Activated CD8-positive, alpha-beta memory T cell treated with anti-CD3 and anti-CD28 coated beads for 24 hours (primary cell): ENCODE data around the gene PRSS56.

Experiments used
- DNase-seq: peaks from one replicate; pipeline ENCODE4 v3.0.0-alpha.2; 2020

Gene PRSS56

GRCh38 chr2:232519581-232520438 lies at the start of gene PRSS56:
Gene PRSS56 (plus strand): TSS chr2:232520388. CDS start chr2:232520599, 211 bp downstream.
- no peak for DNase-seq

DNA sequence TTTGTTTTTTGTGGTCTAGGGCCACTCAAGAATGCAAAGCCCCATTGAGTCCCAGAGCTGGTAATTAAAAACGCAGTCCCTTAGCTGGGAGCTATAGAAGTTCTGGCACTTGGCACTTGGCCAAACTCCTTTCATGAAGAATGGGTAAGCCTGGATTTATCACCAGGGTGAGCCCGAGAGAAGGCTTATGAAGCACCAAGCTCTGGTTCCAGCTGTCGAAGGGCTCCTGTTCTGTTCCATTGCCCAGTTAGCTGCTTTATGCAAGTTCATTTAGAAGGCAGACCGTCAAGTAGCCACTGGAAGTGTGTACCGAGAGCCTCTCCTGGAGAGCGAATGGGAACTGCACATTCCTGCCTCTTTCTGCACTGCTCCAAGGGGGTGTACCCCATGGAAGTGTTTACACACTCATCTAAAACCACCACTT lies 46.7 kb upstream of the PRSS56 start:
- DNase-seq: no peak

- DNase-seq: no peak
Observed at GRCh38 chr2:232476045-232476444, 44.1 kb upstream of the PRSS56 start.

GRCh38 chr2:232476791-232477190 lies 43.4 kb upstream of the PRSS56 start:
- no peak for DNase-seq

DNA sequence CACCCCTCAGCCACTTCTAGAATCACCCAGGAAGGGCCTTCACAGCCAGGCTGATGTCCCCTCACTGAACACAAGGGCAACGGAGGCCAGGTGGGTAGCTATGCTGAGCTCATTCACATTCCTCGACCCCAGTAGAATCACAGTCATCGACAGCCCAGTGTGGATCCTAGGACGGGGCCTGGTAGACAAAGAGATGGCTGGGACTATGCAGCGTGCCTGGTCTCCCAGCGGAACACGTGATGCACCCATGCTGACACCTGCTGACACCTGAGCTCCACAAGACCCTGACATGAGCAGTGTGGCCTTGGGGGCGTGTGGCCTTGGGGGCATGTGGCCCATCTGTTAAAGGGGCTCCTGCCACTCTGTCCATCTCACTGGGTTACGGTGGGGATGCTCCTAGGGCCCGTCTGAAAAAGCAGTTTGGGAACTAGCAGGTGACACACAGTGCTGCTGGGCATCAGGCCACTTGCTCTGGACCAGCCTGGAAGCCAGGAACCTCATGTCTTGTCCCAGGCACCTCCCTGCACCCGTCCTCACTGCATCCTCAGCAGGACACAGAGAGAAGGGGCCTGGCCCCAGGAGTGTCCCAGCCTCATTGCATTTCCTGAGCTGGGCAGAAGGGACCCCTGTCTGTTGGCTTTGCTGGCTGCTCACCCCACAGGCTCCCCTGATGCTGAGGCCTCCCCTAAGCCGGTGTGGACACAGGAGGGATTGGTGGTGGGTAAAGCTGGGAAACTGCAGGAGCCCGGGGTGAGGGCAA lies 42.3 kb upstream of the PRSS56 start:
- DNase-seq: no peak

DNA sequence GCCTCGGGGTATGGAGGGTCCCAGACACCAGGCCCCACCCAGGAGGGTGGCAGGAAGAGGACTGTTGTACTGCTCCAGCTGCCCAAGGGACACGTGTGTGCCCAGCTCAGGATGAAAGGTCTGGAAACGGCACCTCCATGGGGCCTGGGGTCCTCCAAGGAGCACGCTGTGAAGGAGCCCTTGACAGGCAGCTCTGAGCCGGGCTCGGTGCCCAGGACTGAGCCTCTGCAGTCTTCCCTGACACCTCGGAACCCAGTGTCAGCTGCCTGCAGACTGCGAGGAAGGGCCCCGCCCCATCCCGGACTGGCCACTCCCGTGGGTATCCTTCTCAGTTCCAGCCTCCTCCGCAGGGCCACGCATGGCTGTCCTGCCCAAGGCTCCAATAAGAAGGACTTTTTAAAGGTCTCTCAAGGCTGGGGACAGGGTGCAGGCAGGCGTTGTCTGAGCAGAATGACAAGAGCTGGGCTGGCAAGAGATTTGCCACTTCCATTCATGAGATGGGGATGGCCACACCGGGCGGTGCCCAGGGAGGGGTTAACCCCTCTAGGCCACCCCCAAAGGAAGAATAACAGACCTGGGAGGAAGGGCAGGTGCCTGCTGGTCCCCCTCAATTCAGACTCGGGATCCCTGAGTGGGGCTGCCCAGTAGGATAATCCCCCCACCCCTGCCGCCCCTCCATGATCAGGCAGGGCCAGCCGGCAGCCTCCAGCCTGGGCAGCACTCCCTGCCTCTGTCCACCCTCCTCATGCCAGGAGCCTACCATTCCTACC lies 41.4 kb upstream of the PRSS56 start:
- no peak for DNase-seq

DNA sequence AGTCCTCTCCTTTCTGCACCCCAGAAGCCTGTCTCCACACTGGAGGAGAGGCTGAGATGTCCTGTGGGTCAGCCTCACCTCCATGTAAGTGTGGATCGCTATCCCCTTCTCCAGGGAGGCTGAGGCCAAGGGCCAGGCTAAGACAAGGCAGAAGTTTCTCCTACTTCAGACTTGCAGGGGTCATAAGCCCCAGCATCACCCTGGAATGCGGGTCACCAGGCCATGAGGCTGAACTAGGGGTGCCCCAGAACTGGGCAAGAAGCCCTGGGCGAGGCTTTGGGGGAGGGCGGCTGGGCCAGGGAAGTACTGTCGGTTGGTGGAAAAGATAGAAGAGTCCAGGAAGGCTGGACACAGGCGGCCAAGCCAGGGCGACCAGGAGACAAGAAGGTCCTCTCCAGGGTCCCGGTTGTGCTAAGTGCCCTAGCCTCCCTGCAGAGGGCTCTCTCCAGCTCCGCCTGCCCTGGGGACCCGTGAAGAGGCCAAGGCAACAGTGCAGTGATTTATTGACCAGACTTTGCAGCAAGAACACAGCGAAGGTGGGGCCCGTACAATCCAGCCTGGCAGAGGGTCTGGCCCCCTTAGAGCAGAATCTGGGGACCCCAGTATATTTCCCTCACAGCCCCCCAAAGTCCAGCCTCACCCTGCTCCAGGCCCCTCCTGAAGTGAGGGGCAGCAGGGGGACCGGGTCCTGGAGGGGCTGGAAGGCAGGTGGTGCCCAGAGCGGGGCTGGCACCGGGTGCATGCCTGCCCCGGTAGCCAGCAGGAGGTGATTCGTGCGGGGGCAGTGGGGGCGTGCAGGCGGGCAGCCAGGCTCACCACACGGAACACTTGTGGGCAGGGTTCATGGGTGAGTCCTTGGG lies 40.6 kb upstream of the PRSS56 start:
- DNase-seq: no peak

DNA sequence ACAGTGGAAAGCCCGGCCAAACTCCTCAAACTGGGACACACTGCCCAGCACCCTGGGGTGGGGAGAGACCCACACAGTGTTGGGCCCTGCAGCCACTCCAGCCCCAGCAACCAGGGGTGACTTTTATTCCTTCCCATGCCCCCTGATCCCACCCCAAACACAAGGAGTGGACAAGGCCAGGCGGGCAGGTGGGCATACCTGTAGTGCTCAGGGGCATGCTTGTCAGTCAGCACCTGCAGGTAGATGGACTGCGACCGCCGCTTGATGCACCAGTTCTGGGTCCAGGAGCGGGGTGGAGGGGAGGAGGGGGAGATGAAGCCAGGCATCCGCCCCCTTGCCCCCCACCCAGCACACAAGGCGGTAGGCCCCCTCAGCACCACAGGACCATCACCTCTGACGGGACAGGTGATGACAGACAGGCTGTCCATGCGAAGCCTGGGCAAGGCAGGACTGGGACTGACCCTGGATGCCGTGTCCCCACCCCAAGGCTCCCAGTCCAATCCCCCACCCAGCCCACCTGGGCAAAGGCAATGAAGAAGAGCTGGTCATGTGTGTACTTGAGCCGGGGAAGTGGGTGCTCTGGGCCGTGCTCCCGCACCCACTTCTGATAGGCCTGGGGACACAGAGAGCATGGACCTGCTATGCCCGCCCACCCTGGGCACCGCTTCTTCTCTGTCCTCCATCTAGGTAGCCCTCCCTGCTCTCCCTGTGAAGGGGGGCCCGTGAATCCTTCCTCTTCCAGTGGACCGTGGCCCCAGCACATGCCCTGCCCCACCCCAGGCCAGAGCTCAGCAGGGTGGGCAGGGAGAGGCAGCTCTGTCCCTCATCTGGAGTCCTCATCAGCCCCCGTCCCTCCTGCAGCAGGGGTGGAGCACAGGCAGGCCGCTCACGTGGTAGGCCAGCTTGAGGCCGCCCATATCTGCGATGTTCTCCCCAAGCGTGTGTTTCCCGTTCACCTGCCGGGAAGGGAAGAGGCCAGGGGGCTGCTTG lies 39.7 kb upstream of the PRSS56 start:
- DNase-seq: no peak

DNA sequence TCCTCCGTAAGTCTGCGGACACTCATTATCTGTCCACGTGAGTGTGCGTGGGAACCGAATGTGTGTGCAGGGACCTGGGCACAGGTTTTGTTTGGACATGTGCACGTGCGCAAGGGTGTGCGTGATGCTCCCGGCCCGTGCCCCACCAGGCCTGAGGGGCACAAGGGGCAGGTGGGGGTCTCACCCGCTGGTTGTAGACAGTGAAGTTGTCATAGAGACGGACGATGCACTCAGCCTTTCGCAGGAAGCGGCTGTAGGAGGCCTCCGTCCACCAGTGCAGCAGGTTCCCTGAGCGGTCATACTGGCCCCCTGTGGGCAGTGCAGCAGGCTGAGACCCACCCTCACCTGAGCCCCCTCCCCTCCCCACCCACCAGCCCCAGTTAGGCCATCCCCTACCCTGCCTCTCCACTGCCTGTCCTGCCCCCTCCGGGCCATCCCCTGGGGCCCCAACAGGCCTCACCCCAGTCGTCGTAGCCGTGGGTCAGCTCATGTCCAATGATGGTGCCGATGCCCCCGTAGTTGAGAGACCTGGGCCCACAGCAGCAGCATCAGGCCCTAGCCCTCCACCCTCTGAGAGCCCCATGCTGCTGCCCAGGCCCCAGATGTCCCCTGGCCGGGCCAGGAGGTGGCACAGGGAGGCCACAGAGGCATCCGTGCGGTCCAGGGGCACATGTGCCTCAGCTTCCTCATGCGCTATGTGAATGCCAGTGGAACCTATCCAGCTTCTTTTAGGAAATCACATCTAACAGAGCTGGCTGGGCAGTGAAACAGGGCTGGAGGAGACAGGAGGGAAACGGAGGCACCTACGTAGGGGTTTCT lies 38.7 kb upstream of the PRSS56 start:
- DNase-seq: no peak

DNA sequence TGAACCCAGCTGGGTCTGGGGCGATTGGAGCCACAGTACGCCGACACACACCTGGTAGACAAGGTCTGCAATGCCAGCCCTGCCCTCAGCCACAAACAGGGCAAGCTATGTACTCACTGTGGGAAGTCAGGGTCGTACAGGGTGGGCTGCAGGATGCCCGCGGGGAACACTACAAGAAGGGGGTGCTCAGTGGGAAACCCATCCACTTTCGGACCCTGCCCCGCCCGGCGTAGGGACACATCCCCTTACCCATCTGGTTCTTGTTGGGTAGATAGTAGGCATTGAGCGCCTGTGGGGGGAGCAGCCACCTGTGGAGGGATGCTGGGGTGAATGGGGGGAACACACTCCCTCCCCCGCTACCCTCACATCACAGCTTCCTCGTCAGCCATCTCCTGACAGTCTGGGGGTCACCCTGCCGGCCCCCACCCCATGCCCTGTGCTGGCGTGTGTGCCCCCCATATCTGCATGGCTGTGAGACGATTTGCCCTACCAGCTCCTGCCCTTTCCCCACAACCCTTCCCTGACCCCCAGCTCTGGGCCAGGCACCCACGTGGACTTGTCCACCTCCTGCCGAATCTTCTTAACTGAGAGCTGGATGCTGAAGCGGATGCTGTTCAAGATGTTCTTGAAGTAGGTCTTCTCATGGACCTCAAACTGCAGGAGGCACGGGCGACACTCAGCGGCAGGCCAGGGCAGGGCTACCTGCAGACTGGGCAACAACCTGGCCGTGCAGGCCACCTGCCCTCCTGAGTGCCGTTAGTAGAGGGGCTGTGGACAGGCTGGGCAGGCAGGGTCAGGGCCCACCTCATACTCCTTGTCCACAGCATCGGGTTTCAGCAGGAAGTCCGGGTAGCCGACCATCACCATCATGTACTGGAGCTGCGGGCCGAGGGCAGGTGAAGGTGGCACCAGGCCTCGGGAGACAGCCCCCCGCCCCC lies 37.6 kb upstream of the PRSS56 start:
- no peak for DNase-seq

DNA sequence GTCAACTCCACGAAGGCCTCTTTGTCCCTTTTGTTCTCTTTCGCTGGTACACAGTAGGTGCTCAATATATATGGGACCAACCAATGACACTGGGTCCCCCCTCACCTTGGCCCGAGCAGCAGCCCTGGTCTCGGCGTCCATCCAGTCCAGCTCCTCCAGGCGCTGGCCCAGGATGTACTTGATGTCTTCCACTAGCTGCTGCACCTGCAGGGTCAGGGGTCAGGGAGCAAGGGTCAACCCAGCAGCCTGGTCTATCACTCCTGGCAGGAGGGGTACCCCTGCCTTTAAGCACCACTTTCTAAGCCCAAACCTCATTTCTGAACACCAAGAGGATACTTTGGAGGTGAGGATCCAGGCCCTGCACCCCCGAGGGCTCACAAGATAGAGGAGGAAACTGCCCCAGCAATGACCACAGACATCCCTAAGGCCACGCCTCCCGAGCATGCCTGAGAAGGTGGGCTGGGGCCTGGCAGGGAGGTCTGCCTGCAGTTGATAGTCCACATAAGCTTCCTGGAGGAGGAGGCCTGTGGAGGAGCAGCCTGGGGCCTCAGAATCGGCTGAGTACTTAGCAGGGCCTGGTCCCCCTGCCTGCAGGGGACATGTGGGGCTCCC lies 36.8 kb upstream of the PRSS56 start:
- no peak for DNase-seq

DNA sequence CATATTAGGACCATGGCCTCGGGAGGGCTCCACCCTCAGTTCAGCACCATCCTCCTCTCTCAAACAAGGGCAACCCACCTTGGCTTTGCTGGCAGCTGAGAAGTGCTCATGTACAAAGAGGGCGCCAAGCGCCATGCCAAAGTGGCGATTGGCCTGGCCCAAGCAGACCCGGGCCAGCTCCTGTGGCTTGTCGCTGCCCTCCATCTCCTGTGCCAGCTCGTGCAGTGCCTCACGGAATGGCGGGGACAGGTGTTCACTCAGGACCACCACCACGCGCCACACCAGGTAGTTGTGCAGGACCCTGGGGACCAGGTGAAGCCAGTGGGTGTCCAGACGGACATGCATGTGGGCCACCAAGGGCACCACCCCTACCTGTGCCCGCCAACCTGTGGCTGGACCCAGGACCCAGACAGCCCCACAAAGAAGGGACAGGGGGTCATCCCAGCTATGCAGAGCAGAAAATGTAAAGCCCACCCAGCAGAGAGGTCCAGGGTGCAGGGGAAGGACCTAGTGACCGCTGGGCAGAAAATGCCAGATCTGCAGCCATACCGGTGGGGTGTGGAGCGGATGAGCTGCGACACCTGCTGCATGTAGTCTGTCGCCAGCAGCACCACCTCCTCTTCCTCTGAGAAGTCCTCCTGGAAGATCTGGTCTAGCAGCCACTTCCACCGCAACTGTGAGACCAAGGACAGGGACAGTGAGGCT lies 36.1 kb upstream of the PRSS56 start:
- no peak for DNase-seq

DNA sequence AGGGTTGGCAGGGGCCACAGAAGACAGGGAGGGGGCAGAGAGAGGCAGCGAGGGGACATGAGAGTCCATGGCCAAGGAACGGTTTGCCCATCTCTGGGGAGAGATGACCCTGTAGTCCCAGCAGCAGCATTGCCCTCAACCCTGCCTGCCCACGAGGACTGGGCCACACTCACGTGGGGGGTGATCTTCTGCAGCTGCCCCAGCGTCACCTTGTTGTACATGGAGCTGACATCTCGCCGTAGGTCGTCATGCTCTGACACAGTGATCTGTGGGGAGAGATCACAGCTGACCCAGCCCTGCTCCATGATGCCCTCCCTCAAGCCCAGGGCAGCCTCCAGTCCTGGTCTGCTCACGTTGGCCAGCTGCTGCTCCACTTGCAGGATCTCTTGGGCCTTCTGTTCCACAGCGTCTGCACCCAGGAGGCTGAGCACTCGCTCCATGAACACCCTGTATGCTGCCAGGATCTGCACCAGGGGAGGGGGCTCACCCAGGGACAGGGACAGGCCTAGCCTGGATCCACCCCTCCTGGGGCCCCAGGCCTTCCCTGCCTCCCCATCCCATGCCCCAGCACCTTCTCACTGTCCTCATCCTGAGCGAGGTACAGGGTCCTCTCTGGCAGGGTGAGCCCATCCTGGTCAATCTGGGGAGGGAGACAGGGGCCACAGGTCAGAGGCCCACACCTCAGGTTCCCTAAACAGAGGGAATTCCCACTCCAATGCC lies 35.4 kb upstream of the PRSS56 start:
- DNase-seq: no peak

- DNase-seq: no peak
Observed at GRCh38 chr2:232485348-232485756, 34.8 kb upstream of the PRSS56 start.

DNA sequence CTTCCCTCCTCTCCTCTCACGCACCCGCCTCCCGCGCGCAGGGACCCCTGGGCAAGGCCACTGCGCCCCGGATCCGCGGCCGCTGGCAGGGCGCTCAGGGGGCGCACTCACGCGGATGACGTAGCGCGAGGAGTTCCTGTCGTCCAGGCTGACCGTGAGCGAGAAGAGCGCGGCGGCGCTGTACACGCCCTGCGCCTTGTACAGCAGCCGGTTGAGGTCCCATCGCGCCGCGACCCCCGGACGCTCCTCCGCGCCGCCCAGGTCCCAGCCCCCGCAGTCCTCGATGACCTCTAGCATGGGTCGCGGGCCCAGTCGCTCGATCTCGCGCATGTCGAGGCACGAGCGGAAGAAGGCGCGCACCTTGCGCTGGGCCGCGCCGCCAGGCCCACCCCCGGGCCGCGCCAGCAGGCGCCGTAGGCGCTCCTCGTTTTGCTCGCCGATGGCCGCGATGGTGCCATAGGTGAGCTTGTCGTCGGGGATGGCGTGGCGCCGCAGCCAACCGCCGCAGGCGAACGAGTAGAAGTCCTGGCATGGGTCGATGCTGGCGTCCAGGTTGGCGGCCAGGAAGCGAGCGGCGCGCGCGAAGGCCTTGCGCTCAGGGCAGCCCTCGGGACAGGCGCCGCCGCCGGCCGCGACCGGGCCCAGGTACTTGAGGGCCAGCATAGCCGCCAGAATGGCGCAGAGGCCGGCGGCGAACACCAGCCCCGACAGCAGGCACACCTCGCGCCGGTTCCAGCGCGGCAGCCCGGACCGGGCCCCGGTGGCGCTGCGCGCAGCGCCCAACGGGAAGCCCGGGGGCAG lies 34.2 kb upstream of the PRSS56 start:
- DNase-seq: no peak
